IMR-90 (cell line): ENCODE measurements around the gene PRCP. TPM values are rescaled to one million over a fixed set of nuclear protein-coding genes. Genes with fewer than 3 reads are reported as not detected.

Experiments
- ATAC-seq: fragments of 200-7000 bp; cut with Tn5 transposase; 2 replicates; pipeline ENCODE4 v1.9.1; 2020; ENCODE audit warnings: low read depth, mild to moderate bottlenecking, moderate library complexity
- BruUV-seq: library from RNA; stranded (reverse); fragments of 400-500 nt; replicated peaks from 2 replicates; lab custom pipeline; 2021; lab: Mats Ljungman, UMichigan
- CTCF ChIA-PET: fragments of 300-600 bp; formaldehyde crosslinking; extraction: SDS; loops from one replicate; lab custom pipeline; 2021; ENCODE audit warnings: antibody characterized with exemption; lab: Yijun Ruan, JAX
- POLR2A ChIA-PET: fragments of 300-600 bp; sonication (Branson Sonifier 250); formaldehyde crosslinking; loops from one replicate; lab custom pipeline; 2022; ENCODE audit warnings: antibody characterized with exemption; ENCODE audit not compliant: unreplicated experiment; lab: Charles Lee
- DNase-seq: peaks from one replicate; pipeline ENCODE4 v3.0.0; 2013
- H2AFZ ChIP-seq: replicated peaks from 2 replicates; pipeline ENCODE3; 2013; ENCODE audit warnings: low read length, mild to moderate bottlenecking; ENCODE audit not compliant: poor library complexity
- H2AK5ac ChIP-seq: 2 replicates; pipeline ENCODE4 v1.6.1; 2013; ENCODE audit warnings: low read depth, low read length, inconsistent platforms
- H2AK9ac ChIP-seq: replicated peaks from 2 replicates; pipeline ENCODE3; 2013; ENCODE audit warnings: mild to moderate bottlenecking, low read depth, low read length, moderate library complexity; ENCODE audit not compliant: poor library complexity
- H2BK120ac ChIP-seq: 2 replicates; pipeline ENCODE4 v1.6.1; 2013; ENCODE audit warnings: low read depth, low read length, inconsistent platforms
- H2BK15ac ChIP-seq: 3 replicates; pipeline ENCODE4 v1.6.1; 2013; ENCODE audit warnings: low read depth, low read length, inconsistent platforms
- H2BK20ac ChIP-seq: 2 replicates; pipeline ENCODE4 v1.6.1; 2013; ENCODE audit warnings: low read depth, mild to moderate bottlenecking, inconsistent platforms, low read length, moderate library complexity
- H2BK5ac ChIP-seq: 2 replicates; pipeline ENCODE4 v1.6.1; 2013; ENCODE audit warnings: mild to moderate bottlenecking, low read depth, low read length, inconsistent platforms; ENCODE audit not compliant: poor library complexity, severe bottlenecking
- H3K14ac ChIP-seq: replicated peaks from 2 replicates; pipeline ENCODE4 v1.6.1; 2013; ENCODE audit warnings: low read depth, low read length, inconsistent platforms
- H3K18ac ChIP-seq: 2 replicates; pipeline ENCODE4 v1.6.1; 2013; ENCODE audit warnings: low read depth, low read length, control low read depth
- H3K23ac ChIP-seq: 2 replicates; pipeline ENCODE4 v1.6.1; 2013; ENCODE audit warnings: low read depth, low read length, inconsistent platforms
- H3K27ac ChIP-seq: 2 replicates; pipeline ENCODE4 v1.5.1; 2013; ENCODE audit warnings: mild to moderate bottlenecking, control low read depth, low read length; ENCODE audit not compliant: insufficient read depth
- H3K27me3 ChIP-seq: 2 replicates; pipeline ENCODE4 v1.6.1; 2013; ENCODE audit warnings: low read length; ENCODE audit not compliant: control insufficient read depth, insufficient read depth
- H3K36me3 ChIP-seq: 2 replicates; pipeline ENCODE4 v1.6.1; 2013; ENCODE audit warnings: low read length, mixed read lengths; ENCODE audit not compliant: control insufficient read depth, insufficient read depth
- H3K4ac ChIP-seq: 2 replicates; pipeline ENCODE4 v1.6.1; 2013; ENCODE audit warnings: low read depth, low read length, inconsistent platforms
- H3K4me1 ChIP-seq: 2 replicates; pipeline ENCODE4 v1.6.1; 2013; ENCODE audit warnings: low read length, mixed read lengths; ENCODE audit not compliant: control insufficient read depth, insufficient read depth
- H3K4me2 ChIP-seq: 2 replicates; pipeline ENCODE4 v1.6.1; 2013; ENCODE audit warnings: low read depth, mild to moderate bottlenecking, control low read depth, low read length, moderate library complexity
- H3K4me3 ChIP-seq: 2 replicates; pipeline ENCODE4 v1.5.1; 2013; ENCODE audit warnings: low read depth, mild to moderate bottlenecking, control low read depth, low read length, moderate library complexity; ENCODE audit not compliant: insufficient read depth
- H3K56ac ChIP-seq: 2 replicates; pipeline ENCODE4 v1.6.1; 2013; ENCODE audit warnings: low read length, inconsistent platforms; ENCODE audit not compliant: insufficient read depth; ENCODE audit errors: extremely low read depth
- H3K79me1 ChIP-seq, 2 experiments: 2 replicates each; pipeline ENCODE4 v1.6.1; 2013; ENCODE audit warnings: low read length in 2 of 2, inconsistent platforms in 1 of 2, low read depth in 1 of 2
- H3K9ac ChIP-seq: 2 replicates; pipeline ENCODE4 v1.6.1; 2013; ENCODE audit warnings: low read depth, low read length, control low read depth
- H3K9me1 ChIP-seq: 2 replicates; pipeline ENCODE4 v1.6.1; 2013; ENCODE audit warnings: low read length, inconsistent platforms; ENCODE audit not compliant: insufficient read depth
- H3K9me3 ChIP-seq: 2 replicates; pipeline ENCODE4 v1.6.1; 2013; ENCODE audit warnings: low read length; ENCODE audit not compliant: control insufficient read depth, insufficient read depth
- H4K20me1 ChIP-seq: 2 replicates; pipeline ENCODE4 v1.6.1; 2013; ENCODE audit warnings: low read length, inconsistent platforms; ENCODE audit not compliant: insufficient read depth
- H4K5ac ChIP-seq: 2 replicates; pipeline ENCODE4 v1.6.1; 2013; ENCODE audit warnings: mild to moderate bottlenecking, low read depth, low read length, control low read depth
- H4K8ac ChIP-seq, 2 experiments: 2 replicates each; pipeline ENCODE4 v1.6.1; 2013; ENCODE audit warnings: low read depth in 2 of 2, low read length in 2 of 2, control low read depth in 1 of 2, inconsistent platforms in 1 of 2
- H4K91ac ChIP-seq: 2 replicates; pipeline ENCODE4 v1.6.1; 2013; ENCODE audit warnings: low read depth, low read length, inconsistent platforms; ENCODE audit not compliant: insufficient read depth
- BHLHE40 ChIP-seq: fragments of 150-350 bp; IDR thresholded peaks from 2 replicates; pipeline ENCODE4 v1.6.1; 2016; ENCODE audit warnings: mild to moderate bottlenecking, low read depth, low read length
- RAD21 ChIP-seq: IDR thresholded peaks from 2 replicates; pipeline ENCODE4 v1.6.1; 2012; ENCODE audit warnings: low read length, improper control_type of control experiment
- RCOR1 ChIP-seq: IDR thresholded peaks from 2 replicates; pipeline ENCODE4 v1.6.1; 2012; ENCODE audit warnings: mild to moderate bottlenecking, low read length, improper control_type of control experiment; ENCODE audit not compliant: insufficient replicate concordance
- SMC3 ChIP-seq: fragments of 150-350 bp; IDR thresholded peaks from 2 replicates; pipeline ENCODE4 v1.6.1; 2016; ENCODE audit warnings: low read depth, mild to moderate bottlenecking, antibody characterized with exemption, low read length, moderate library complexity
- WGBS, 2 experiments: methylation state at CpG; one replicate each; pipeline versions ENCODE4 v1.1.5 to v1.1.7; 2013; ENCODE audit warnings: missing lambda C conversion rate in 2 of 2; ENCODE audit not compliant: insufficient read length in 1 of 2; ENCODE audit errors: extremely low coverage in 2 of 2; 5-methylcytosine and 5-hydroxymethylcytosine counted together
- dilution Hi-C: fragments of 300-500 bp; cut with HindIII; formaldehyde crosslinking; loops from one replicate; pipeline ENCODE4 v1.14.3; 2018; ENCODE audit warnings: low sequenced_read_pairs; ENCODE audit not compliant: unreplicated experiment
- in situ Hi-C: fragments of 300-500 bp; cut with MboI; formaldehyde crosslinking; loops from 3 replicates; pipeline ENCODE4 v1.14.3; 2019; ENCODE audit warnings: low sequenced_read_pairs, inconsistent platforms, mixed read lengths
- intact Hi-C: fragments of 100-400 bp; cut with micrococcal nuclease; formaldehyde crosslinking; loops from 2 replicates; pipeline ENCODE4 v1.10.0; 2022
- polyA plus RNA-seq, 3 experiments: library from polyadenylated mRNA; depleted of rRNA; stranded (reverse); fragments of >200 nt; gene quantifications; 2 replicates each; pipeline ENCODE4 v1.2.3, GENCODE V29; 2012; ENCODE audit warnings: low replicate concordance in 1 of 3
- total RNA-seq: library from RNA; depleted of rRNA; stranded (reverse); fragments of >200 nt; gene quantifications from 2 replicates; pipeline ENCODE4 v1.2.3, GENCODE V29; 2012

The PRCP gene
- total and polyA plus RNA-seq, 2 of the 4 experiments (the other 2 are of a cell fraction), result 31.7 to 64.9 TPM

GRCh38 chr11:82930229-82930628 is 30.0 kb upstream of the PRCP start:
- POLR2A ChIA-PET, result no interaction called here

More at GRCh38 chr11:82930229-82930628, 30.0 kb upstream of the PRCP start:
- no peak overlapping the region for H2BK5ac ChIP-seq
- no peak overlapping the region for H3K18ac ChIP-seq
- BruUV-seq, result no TSS peak
- TF ChIP-seq RCOR1 (no peak), RAD21 (no peak), BHLHE40 (no peak), SMC3 (no peak)
- H3K4me1 ChIP-seq, result no peaks in the 10 kb centered on the region
- H3K56ac ChIP-seq, result no peak overlapping the region
- no peak overlapping the region for H3K14ac ChIP-seq
- H2AFZ ChIP-seq, result no peak overlapping the region
- WGBS, 2 experiments, result no CpG with 5 or more reads among the region's 3 CpGs
- no peak overlapping the region for H4K5ac ChIP-seq
- DNase-seq (no peak), ATAC-seq (no peak)
- no peak overlapping the region for H2BK20ac ChIP-seq
- no peaks in the 10 kb centered on the region for H3K9me3 ChIP-seq
- CTCF ChIA-PET, result interaction anchor here (0.7 to 1.3 kb wide), 3 partner anchors 9 to 287 kb away, joined by 3 to 7 read pairs (median 6); no protein-coding TSS in a partner anchor
- H4K8ac ChIP-seq, result no peak overlapping the region
- no peak overlapping the region for H3K4me2 ChIP-seq
- no peak overlapping the region for H3K4me3 ChIP-seq
- H4K20me1 ChIP-seq, result no peaks in the 10 kb centered on the region
- no peaks in the 10 kb centered on the region for H3K79me1 ChIP-seq
- intact Hi-C loops (no loop called here), in situ Hi-C loops (no loop called here), dilution Hi-C loops (no loop called here)
- H3K9me1 ChIP-seq, result no peaks in the 10 kb centered on the region
- no peak overlapping the region for H3K4ac ChIP-seq
- no peak overlapping the region for H2BK120ac ChIP-seq
- H3K36me3 ChIP-seq, result no peaks in the 10 kb centered on the region; the same call in 1 of the 2 replicates
- no peak overlapping the region for H3K27ac ChIP-seq
- H3K23ac ChIP-seq, result no peak overlapping the region
- no peak overlapping the region for H3K9ac ChIP-seq
- no peak overlapping the region for H2AK9ac ChIP-seq
- H2BK15ac ChIP-seq, result no peak overlapping the region
- no peak overlapping the region for H4K91ac ChIP-seq
- no peaks in the 10 kb centered on the region for H3K27me3 ChIP-seq
- no peak overlapping the region for H2AK5ac ChIP-seq
